NCI-H510A treated with DMSO at 0.1 percent for 48 hours (cell line): ENCODE results near the gene TRIM47.

Experiments used
- DNase-seq: peaks from one replicate; lab custom pipeline; 2025; lab: John Stamatoyannopoulos, UW

TRIM47 gene

GRCh38 chr17:75878174-75878998 lies at the start of gene TRIM47:
Gene TRIM47, minus strand, starts transcription at chr17:75878581. Its CDS starts 33 bp downstream, at chr17:75878548.
- peak; percentile 52 for DNase-seq

- DNase-seq: no peak
Measured at GRCh38 chr17:75927286-75927922, 49.0 kb upstream of the TRIM47 start.

GRCh38 chr17:75926456-75926855 lies 48.1 kb upstream of the TRIM47 start:
- DNase-seq: no peak

- DNase-seq: no peak
Measured at GRCh38 chr17:75925912-75926311, 47.5 kb upstream of the TRIM47 start.

- DNase-seq: no peak
Measured at GRCh38 chr17:75925103-75925502, 46.7 kb upstream of the TRIM47 start.

GRCh38 chr17:75922963-75923874 lies 44.8 kb upstream of the TRIM47 start:
- DNase-seq: no peak

GRCh38 chr17:75922173-75922961 lies 44.0 kb upstream of the TRIM47 start:
- no peak for DNase-seq

GRCh38 chr17:75921596-75921995 lies 43.2 kb upstream of the TRIM47 start:
- DNase-seq: no peak

GRCh38 chr17:75920045-75920560 lies 41.7 kb upstream of the TRIM47 start:
- DNase-seq: no peak

GRCh38 chr17:75919611-75920010 lies 41.2 kb upstream of the TRIM47 start:
- DNase-seq: no peak

- DNase-seq: no peak
Measured at GRCh38 chr17:75917917-75918445, 39.6 kb upstream of the TRIM47 start.

- DNase-seq: peak; percentile 15
Measured at GRCh38 chr17:75917141-75917916, 38.9 kb upstream of the TRIM47 start.

- DNase-seq: no peak
Measured at GRCh38 chr17:75915268-75915667, 36.9 kb upstream of the TRIM47 start.

GRCh38 chr17:75914643-75915267 lies 36.4 kb upstream of the TRIM47 start:
- DNase-seq: no peak

GRCh38 chr17:75913537-75914210 lies 35.3 kb upstream of the TRIM47 start:
- peak; percentile 54 for DNase-seq

- peak; percentile 83 for DNase-seq
Measured at GRCh38 chr17:75910699-75911098, 32.3 kb upstream of the TRIM47 start.

GRCh38 chr17:75909812-75910274 lies 31.5 kb upstream of the TRIM47 start:
- peak; percentile 90 for DNase-seq

- DNase-seq: peak; percentile 95
Measured at GRCh38 chr17:75909051-75909811, 30.9 kb upstream of the TRIM47 start.
